SJSA1 (cell line): ENCODE measurements around the gene SLC24A5. TPM values are rescaled to one million over a fixed set of nuclear protein-coding genes. Genes with fewer than 3 reads are reported as not detected.

Experiments used
- DNase-seq, 2 experiments: peaks; one replicate each; pipeline ENCODE4 v3.0.0-alpha.2; 2015 to 2020; ENCODE audit warnings: low spot score in 2 of 2, low read depth in 1 of 2
- H3K27ac ChIP-seq: fragments of 250-450 bp; sonication (Bioruptor Pico); 2 replicates; pipeline ENCODE4 v1.5.1; 2020; ENCODE audit warnings: mild to moderate bottlenecking, moderate library complexity
- H3K27me3 ChIP-seq: fragments of 250-450 bp; sonication (Bioruptor Pico); replicated peaks from 2 replicates; pipeline ENCODE4 v1.5.1; 2020; ENCODE audit warnings: mild to moderate bottlenecking, moderate library complexity
- H3K36me3 ChIP-seq: fragments of 250-450 bp; sonication (Bioruptor Pico); 2 replicates; pipeline ENCODE4 v1.5.1; 2020; ENCODE audit warnings: mild to moderate bottlenecking
- H3K4me1 ChIP-seq: fragments of 250-450 bp; sonication (Bioruptor Pico); replicated peaks from 2 replicates; pipeline ENCODE4 v1.6.1; 2021; ENCODE audit warnings: mild to moderate bottlenecking
- H3K4me3 ChIP-seq: fragments of 250-450 bp; sonication (Bioruptor Pico); 2 replicates; pipeline ENCODE4 v1.5.1; 2020; ENCODE audit warnings: mild to moderate bottlenecking
- H3K9me3 ChIP-seq: fragments of 250-450 bp; sonication (Bioruptor Pico); replicated peaks from 2 replicates; pipeline ENCODE4 v1.5.1; 2020; ENCODE audit warnings: mild to moderate bottlenecking
- total RNA-seq: library from RNA; depleted of rRNA; stranded (reverse); fragments of >200 nt; shearing (Covaris generic); gene quantifications from 2 replicates; pipeline ENCODE4 v1.2.3, GENCODE V29; 2014

SLC24A5 gene
- total RNA-seq, 1 experiment from 2014 or later = not detected

GRCh38 chr15:48096355-48096786, 24.4 kb upstream of the SLC24A5 start:
- Histone ChIP-seq H3K9me3 (no peaks in the 10 kb centered on the region), H3K27ac (no peak overlapping the region), H3K27me3 (no peaks in the 10 kb centered on the region), H3K4me1 (no peaks in the 10 kb centered on the region; the same call in 1 of the 2 replicates), H3K4me3 (no peak overlapping the region), H3K36me3 (no peaks in the 10 kb centered on the region)
- no peak for DNase-seq

- H3K27ac ChIP-seq = no peak overlapping the region
- no peaks in the 10 kb centered on the region for H3K36me3 ChIP-seq
- no peaks in the 10 kb centered on the region for H3K27me3 ChIP-seq
- H3K4me3 ChIP-seq = no peak overlapping the region
- no peaks in the 10 kb centered on the region; the same call in 1 of the 2 replicates for H3K4me1 ChIP-seq
- H3K9me3 ChIP-seq = no peaks in the 10 kb centered on the region
- peak in 1 of 2 experiments; percentile 9 for DNase-seq
Observed at GRCh38 chr15:48096813-48097212, 24.0 kb upstream of the SLC24A5 start.

- DNase-seq = no peak
- H3K4me3 ChIP-seq = no peak overlapping the region
- H3K27me3 ChIP-seq = no peaks in the 10 kb centered on the region
- no peak overlapping the region for H3K27ac ChIP-seq
- no peaks in the 10 kb centered on the region for H3K36me3 ChIP-seq
- H3K4me1 ChIP-seq = no peaks in the 10 kb centered on the region; the same call in 1 of the 2 replicates
- no peaks in the 10 kb centered on the region for H3K9me3 ChIP-seq
Observed at GRCh38 chr15:48097264-48097663, 23.5 kb upstream of the SLC24A5 start.

- Histone ChIP-seq H3K4me3 (no peak overlapping the region), H3K9me3 (no peaks in the 10 kb centered on the region), H3K36me3 (no peaks in the 10 kb centered on the region), H3K27me3 (no peaks in the 10 kb centered on the region; the same call in 1 of the 2 replicates), H3K27ac (no peak overlapping the region), H3K4me1 (no peaks in the 10 kb centered on the region; the same call in 1 of the 2 replicates)
- DNase-seq = no peak
Observed at GRCh38 chr15:48101376-48101961, 19.3 kb upstream of the SLC24A5 start.

GRCh38 chr15:48102167-48102566, 18.6 kb upstream of the SLC24A5 start:
- no peak for DNase-seq
- no peaks in the 10 kb centered on the region for H3K36me3 ChIP-seq

GRCh38 chr15:48103647-48104046, 17.1 kb upstream of the SLC24A5 start:
- H3K4me3 ChIP-seq = no peak overlapping the region
- no peak for DNase-seq
- no peaks in the 10 kb centered on the region for H3K9me3 ChIP-seq
- no peaks in the 10 kb centered on the region; the same call in 1 of the 2 replicates for H3K27me3 ChIP-seq
- H3K27ac ChIP-seq = no peak overlapping the region
- H3K36me3 ChIP-seq = no peaks in the 10 kb centered on the region
- H3K4me1 ChIP-seq = no peaks in the 10 kb centered on the region

More at GRCh38 chr15:48102167-48102566, 18.6 kb upstream of the SLC24A5 start:
- Histone ChIP-seq H3K27me3 (no peaks in the 10 kb centered on the region; the same call in 1 of the 2 replicates), H3K4me3 (no peak overlapping the region), H3K4me1 (no peaks in the 10 kb centered on the region), H3K9me3 (no peaks in the 10 kb centered on the region), H3K27ac (no peak overlapping the region)

GRCh38 chr15:48105936-48106335, 14.9 kb upstream of the SLC24A5 start:
- Histone ChIP-seq H3K36me3 (no peaks in the 10 kb centered on the region), H3K27me3 (no peaks in the 10 kb centered on the region; the same call in 1 of the 2 replicates), H3K4me3 (no peak overlapping the region), H3K27ac (no peak overlapping the region), H3K4me1 (no peaks in the 10 kb centered on the region), H3K9me3 (no peaks in the 10 kb centered on the region)
- no peak for DNase-seq

- Histone ChIP-seq H3K36me3 (no peaks in the 10 kb centered on the region), H3K27me3 (no peaks in the 10 kb centered on the region; the same call in 1 of the 2 replicates), H3K27ac (no peak overlapping the region), H3K4me1 (no peaks in the 10 kb centered on the region), H3K9me3 (no peaks in the 10 kb centered on the region), H3K4me3 (no peak overlapping the region)
- no peak for DNase-seq
Observed at GRCh38 chr15:48109212-48109611, 11.6 kb upstream of the SLC24A5 start.

GRCh38 chr15:48109856-48110531, 10.8 kb upstream of the SLC24A5 start:
- no peak overlapping the region for H3K27ac ChIP-seq
- no peak for DNase-seq
- H3K27me3 ChIP-seq = no peaks in the 10 kb centered on the region; the same call in 1 of the 2 replicates
- H3K4me3 ChIP-seq = no peak overlapping the region
- no peaks in the 10 kb centered on the region for H3K4me1 ChIP-seq
- no peaks in the 10 kb centered on the region for H3K9me3 ChIP-seq
- H3K36me3 ChIP-seq = no peaks in the 10 kb centered on the region

GRCh38 chr15:48112242-48112641, 8.5 kb upstream of the SLC24A5 start:
- Histone ChIP-seq H3K27ac (no peak overlapping the region), H3K9me3 (no peaks in the 10 kb centered on the region), H3K36me3 (no peaks in the 10 kb centered on the region), H3K27me3 (no peaks in the 10 kb centered on the region), H3K4me1 (no peaks in the 10 kb centered on the region), H3K4me3 (no peak overlapping the region)
- peak in 1 of 2 experiments; percentile 9 for DNase-seq

- no peak for DNase-seq
- no peak overlapping the region for H3K4me3 ChIP-seq
Observed at GRCh38 chr15:48119277-48119676, 1.5 kb upstream of the SLC24A5 start.

GRCh38 chr15:48121849-48122248, 1.1 kb downstream of the SLC24A5 start:
- Histone ChIP-seq H3K9me3 (no peaks in the 10 kb centered on the region), H3K4me3 (no peak overlapping the region), H3K27me3 (no peaks in the 10 kb centered on the region), H3K27ac (no peak overlapping the region), H3K36me3 (no peaks in the 10 kb centered on the region), H3K4me1 (no peaks in the 10 kb centered on the region)
- DNase-seq = no peak

More at GRCh38 chr15:48119277-48119676, 1.5 kb upstream of the SLC24A5 start:
- Histone ChIP-seq H3K4me1 (no peaks in the 10 kb centered on the region), H3K27me3 (no peaks in the 10 kb centered on the region), H3K36me3 (no peaks in the 10 kb centered on the region), H3K9me3 (no peaks in the 10 kb centered on the region), H3K27ac (no peak overlapping the region)

GRCh38 chr15:48126667-48127355, 6.0 kb downstream of the SLC24A5 start:
- Histone ChIP-seq H3K27ac (no peak overlapping the region), H3K4me1 (no peaks in the 10 kb centered on the region), H3K4me3 (no peak overlapping the region), H3K27me3 (peaks cover 6% of the 10 kb centered on the region), H3K36me3 (no peaks in the 10 kb centered on the region), H3K9me3 (no peaks in the 10 kb centered on the region)
- no peak for DNase-seq

- Histone ChIP-seq H3K4me3 (no peak overlapping the region), H3K27me3 (peaks cover 6% of the 10 kb centered on the region), H3K4me1 (no peaks in the 10 kb centered on the region)
Observed at GRCh38 chr15:48131324-48131723, 10.5 kb downstream of the SLC24A5 start.

More at GRCh38 chr15:48131324-48131723, 10.5 kb downstream of the SLC24A5 start:
- Histone ChIP-seq H3K9me3 (no peaks in the 10 kb centered on the region), H3K27ac (no peak overlapping the region), H3K36me3 (no peaks in the 10 kb centered on the region)
- no peak for DNase-seq
